Measurements from ENCODE around the gene DPYD. TPM values are rescaled to one million over a fixed set of nuclear protein-coding genes. Genes with fewer than 3 reads are reported as not detected.

DPYD gene
- total RNA-seq (2022; extraction: Qiagen RNA extraction; ENCODE audit: low read depth): 1.5 to 2.4 TPM (median 1.8 TPM) in 5 replicates

DNA sequence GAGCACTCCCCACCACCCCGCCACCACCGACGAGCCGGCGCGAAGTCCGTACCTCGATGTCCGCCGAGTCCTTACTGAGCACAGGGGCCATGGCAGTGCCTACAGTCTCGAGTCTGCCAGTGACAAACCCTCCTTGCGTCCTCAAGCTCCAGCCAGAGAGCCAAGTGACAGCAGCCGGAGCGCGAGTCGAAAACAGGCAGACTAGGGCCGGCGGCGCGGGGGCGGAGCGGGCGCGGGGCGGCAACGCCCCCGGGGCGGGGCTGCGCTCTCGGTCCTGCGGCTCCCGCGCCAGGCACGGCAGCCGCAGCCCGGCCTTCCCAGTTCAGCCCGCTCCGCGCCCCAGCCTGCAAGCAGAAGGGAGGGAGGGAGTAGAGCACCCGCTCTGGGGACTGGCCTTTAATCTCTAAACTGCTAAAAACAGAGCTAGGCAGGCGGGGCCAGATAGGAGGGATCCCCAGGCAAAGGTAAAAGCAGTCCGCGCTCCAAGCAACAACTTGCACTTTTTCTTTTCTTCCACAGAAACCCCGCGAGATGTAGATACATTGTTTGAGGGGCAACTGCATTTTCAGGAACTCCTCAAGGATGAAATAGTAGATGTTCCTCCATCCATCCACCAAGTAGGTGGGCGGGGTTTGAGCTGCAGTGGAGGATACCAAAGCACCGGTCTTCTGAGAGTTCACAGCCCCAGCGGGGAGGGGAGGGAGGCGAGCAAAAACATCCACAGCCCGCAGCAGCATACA, at the start of gene DPYD:
DPYD (minus strand) TSS at position 203 of the 740 bp plus-strand sequence; CDS start at position 91, 112 bp downstream.

